Measurements from ENCODE around the gene HOXA5. TPM values are rescaled to one million over a fixed set of nuclear protein-coding genes. Genes with fewer than 3 reads are reported as not detected.

The HOXA5 gene
- total RNA-seq, 1 donor: 3.0 TPM

- Histone ChIP-seq H3K4me1 (ENCODE audit: insufficient read depth, low read length) (peaks cover 40% of the 10 kb centered on the region), H3K27me3 (ENCODE audit: insufficient read depth, low read length) (peaks cover 86% of the 10 kb centered on the region), H3K9me3 (ENCODE audit: low read depth, low read length) (no peaks in the 10 kb centered on the region), H3K4me3 (ENCODE audit: low read length) (no peak overlapping the region)
Observed at GRCh38 chr7:27101171-27101956, 42.1 kb downstream of the HOXA5 start.

- Histone ChIP-seq H3K4me1 (ENCODE audit: insufficient read depth, low read length) (peaks cover 41% of the 10 kb centered on the region), H3K9me3 (ENCODE audit: low read depth, low read length) (no peaks in the 10 kb centered on the region), H3K4me3 (ENCODE audit: low read length) (no peak overlapping the region), H3K27me3 (ENCODE audit: insufficient read depth, low read length) (peaks cover 84% of the 10 kb centered on the region)
Observed at GRCh38 chr7:27100694-27101170, 42.7 kb downstream of the HOXA5 start.

- Histone ChIP-seq H3K9me3 (ENCODE audit: low read depth, low read length) (no peaks in the 10 kb centered on the region), H3K4me1 (ENCODE audit: insufficient read depth, low read length) (peaks cover 51% of the 10 kb centered on the region), H3K27me3 (ENCODE audit: insufficient read depth, low read length) (peaks cover 82% of the 10 kb centered on the region), H3K4me3 (ENCODE audit: low read length) (no peak overlapping the region)
Observed at GRCh38 chr7:27099453-27100370, 43.8 kb downstream of the HOXA5 start.

GRCh38 chr7:27098578-27099451 lies 44.7 kb downstream of the HOXA5 start:
- Histone ChIP-seq H3K4me1 (ENCODE audit: insufficient read depth, low read length) (peaks cover 54% of the 10 kb centered on the region), H3K27me3 (ENCODE audit: insufficient read depth, low read length) (peaks cover 82% of the 10 kb centered on the region), H3K4me3 (ENCODE audit: low read length) (no peak overlapping the region), H3K9me3 (ENCODE audit: low read depth, low read length) (no peaks in the 10 kb centered on the region)

GRCh38 chr7:27097686-27098577 lies 45.5 kb downstream of the HOXA5 start:
- H3K9me3 ChIP-seq (ENCODE audit: low read depth, low read length): no peaks in the 10 kb centered on the region
- H3K27me3 ChIP-seq (ENCODE audit: insufficient read depth, low read length): peaks cover 82% of the 10 kb centered on the region
- peaks cover 54% of the 10 kb centered on the region for H3K4me1 ChIP-seq (ENCODE audit: insufficient read depth, low read length)
- peak overlapping the region; percentile 0 for H3K4me3 ChIP-seq (ENCODE audit: low read length)

- H3K9me3 ChIP-seq (ENCODE audit: low read depth, low read length): no peaks in the 10 kb centered on the region
- peaks cover 84% of the 10 kb centered on the region for H3K27me3 ChIP-seq (ENCODE audit: insufficient read depth, low read length)
- H3K4me3 ChIP-seq (ENCODE audit: low read length): peak overlapping the region; percentile 78
- H3K4me1 ChIP-seq (ENCODE audit: insufficient read depth, low read length): peaks cover 45% of the 10 kb centered on the region
Observed at GRCh38 chr7:27096768-27097514, 46.5 kb downstream of the HOXA5 start.

- H3K4me3 ChIP-seq (ENCODE audit: low read length): peak within 1 kb of the TSS; percentile 78
- no peaks in the 10 kb centered on the region for H3K9me3 ChIP-seq (ENCODE audit: low read depth, low read length)
- peaks cover 39% of the 10 kb centered on the region for H3K4me1 ChIP-seq (ENCODE audit: insufficient read depth, low read length)
- peaks cover 84% of the 10 kb centered on the region for H3K27me3 ChIP-seq (ENCODE audit: insufficient read depth, low read length)
Observed at GRCh38 chr7:27095897-27096767, 47.3 kb downstream of the HOXA5 start, which contains the start of gene HOXA1. Gene HOXA1 (minus strand): TSS chr7:27096000. CDS start chr7:27095912, 88 bp downstream.

GRCh38 chr7:27095050-27095896 lies 48.2 kb downstream of the HOXA5 start:
- Histone ChIP-seq H3K4me3 (ENCODE audit: low read length) (peak overlapping the region; percentile 78), H3K27me3 (ENCODE audit: insufficient read depth, low read length) (peaks cover 84% of the 10 kb centered on the region), H3K9me3 (ENCODE audit: low read depth, low read length) (no peaks in the 10 kb centered on the region), H3K4me1 (ENCODE audit: insufficient read depth, low read length) (peaks cover 39% of the 10 kb centered on the region)

GRCh38 chr7:27094304-27095049 lies 49.0 kb downstream of the HOXA5 start:
- no peak overlapping the region for H3K4me3 ChIP-seq (ENCODE audit: low read length)
- H3K27me3 ChIP-seq (ENCODE audit: insufficient read depth, low read length): peaks cover 84% of the 10 kb centered on the region
- no peaks in the 10 kb centered on the region for H3K9me3 ChIP-seq (ENCODE audit: low read depth, low read length)
- peaks cover 39% of the 10 kb centered on the region for H3K4me1 ChIP-seq (ENCODE audit: insufficient read depth, low read length)

GRCh38 chr7:27093184-27093895 lies 50.1 kb downstream of the HOXA5 start:
- peaks cover 84% of the 10 kb centered on the region for H3K27me3 ChIP-seq (ENCODE audit: insufficient read depth, low read length)
- H3K4me3 ChIP-seq (ENCODE audit: low read length): no peak overlapping the region
- no peaks in the 10 kb centered on the region for H3K9me3 ChIP-seq (ENCODE audit: low read depth, low read length)
- peaks cover 33% of the 10 kb centered on the region for H3K4me1 ChIP-seq (ENCODE audit: insufficient read depth, low read length)

GRCh38 chr7:27092819-27093110 lies 50.7 kb downstream of the HOXA5 start:
- Histone ChIP-seq H3K4me3 (ENCODE audit: low read length) (no peak overlapping the region), H3K9me3 (ENCODE audit: low read depth, low read length) (no peaks in the 10 kb centered on the region), H3K4me1 (ENCODE audit: insufficient read depth, low read length) (peaks cover 33% of the 10 kb centered on the region), H3K27me3 (ENCODE audit: insufficient read depth, low read length) (peaks cover 84% of the 10 kb centered on the region)
